Measurements from ENCODE around the gene SENP8.

The SENP8 gene

GRCh38 chr15:72173401-72173800 lies 55.2 kb downstream of the SENP8 start:
- H3K4me3 ChIP-seq (replicated peaks; ENCODE audit: low read depth, low read length): no peak overlapping the region
- no peak for DNase-seq (ENCODE audit: extremely low read depth, low read depth)
- TF ChIP-seq, protein P1, sequence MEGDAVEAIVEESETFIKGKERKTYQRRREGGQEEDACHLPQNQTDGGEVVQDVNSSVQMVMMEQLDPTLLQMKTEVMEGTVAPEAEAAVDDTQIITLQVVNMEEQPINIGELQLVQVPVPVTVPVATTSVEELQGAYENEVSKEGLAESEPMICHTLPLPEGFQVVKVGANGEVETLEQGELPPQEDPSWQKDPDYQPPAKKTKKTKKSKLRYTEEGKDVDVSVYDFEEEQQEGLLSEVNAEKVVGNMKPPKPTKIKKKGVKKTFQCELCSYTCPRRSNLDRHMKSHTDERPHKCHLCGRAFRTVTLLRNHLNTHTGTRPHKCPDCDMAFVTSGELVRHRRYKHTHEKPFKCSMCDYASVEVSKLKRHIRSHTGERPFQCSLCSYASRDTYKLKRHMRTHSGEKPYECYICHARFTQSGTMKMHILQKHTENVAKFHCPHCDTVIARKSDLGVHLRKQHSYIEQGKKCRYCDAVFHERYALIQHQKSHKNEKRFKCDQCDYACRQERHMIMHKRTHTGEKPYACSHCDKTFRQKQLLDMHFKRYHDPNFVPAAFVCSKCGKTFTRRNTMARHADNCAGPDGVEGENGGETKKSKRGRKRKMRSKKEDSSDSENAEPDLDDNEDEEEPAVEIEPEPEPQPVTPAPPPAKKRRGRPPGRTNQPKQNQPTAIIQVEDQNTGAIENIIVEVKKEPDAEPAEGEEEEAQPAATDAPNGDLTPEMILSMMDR (IDR thresholded peaks at IDR 0.05; ENCODE audit: low read depth, low read length, missing control alignments): no peak

DNA sequence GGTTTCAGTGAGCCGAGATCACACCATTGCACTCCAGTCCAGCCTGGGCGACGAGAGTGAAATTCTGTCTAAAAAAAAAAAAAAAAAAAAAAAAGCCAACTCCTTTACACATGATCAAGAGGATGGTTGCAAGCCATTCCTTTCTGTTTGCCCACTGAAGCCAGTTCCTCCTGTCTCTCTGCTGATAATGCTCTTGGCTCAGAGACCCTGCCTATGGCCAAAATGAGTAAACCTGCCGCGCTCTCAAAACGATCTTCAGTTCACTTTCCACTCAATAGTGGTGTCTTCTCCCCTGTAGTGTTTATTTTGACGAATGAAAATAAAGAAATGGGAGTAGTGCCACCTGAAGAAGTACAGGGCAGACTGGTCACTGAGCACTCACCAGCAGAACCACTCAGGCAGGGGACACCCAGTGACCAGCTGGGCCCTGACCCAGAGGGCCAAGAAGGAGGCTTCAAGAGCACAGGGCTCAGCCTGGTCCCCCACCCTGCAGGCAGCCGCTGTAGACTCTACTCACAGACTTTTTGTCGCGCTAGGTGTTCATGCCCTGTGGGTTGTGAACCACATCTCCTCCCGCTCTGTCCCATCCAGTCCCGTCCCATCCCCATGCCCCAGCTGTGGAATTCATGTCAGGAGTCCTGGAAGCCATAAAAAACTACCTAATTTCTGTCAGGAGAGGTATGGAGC lies 55.8 kb downstream of the SENP8 start:
- TF ChIP-seq, protein P1 (IDR thresholded peaks at IDR 0.05; ENCODE audit: low read depth, low read length, missing control alignments): no peak
- H3K4me3 ChIP-seq (replicated peaks; ENCODE audit: low read depth, low read length): no peak overlapping the region

GRCh38 chr15:72174551-72175165 lies 56.5 kb downstream of the SENP8 start:
- TF ChIP-seq, protein P1 (IDR thresholded peaks at IDR 0.05; ENCODE audit: low read depth, low read length, missing control alignments): no peak
- no peak for DNase-seq (ENCODE audit: extremely low read depth, low read depth)
- H3K4me3 ChIP-seq (replicated peaks; ENCODE audit: low read depth, low read length): no peak overlapping the region

More for the DNA sequence above, 55.8 kb downstream of the SENP8 start:
- no peak for DNase-seq (ENCODE audit: extremely low read depth, low read depth)

GRCh38 chr15:72175186-72176044 lies 57.2 kb downstream of the SENP8 start:
- no peak for DNase-seq (ENCODE audit: extremely low read depth, low read depth)
- H3K4me3 ChIP-seq (replicated peaks; ENCODE audit: low read depth, low read length): no peak overlapping the region
- TF ChIP-seq, protein P1 (IDR thresholded peaks at IDR 0.05; ENCODE audit: low read depth, low read length, missing control alignments): no peak

DNA sequence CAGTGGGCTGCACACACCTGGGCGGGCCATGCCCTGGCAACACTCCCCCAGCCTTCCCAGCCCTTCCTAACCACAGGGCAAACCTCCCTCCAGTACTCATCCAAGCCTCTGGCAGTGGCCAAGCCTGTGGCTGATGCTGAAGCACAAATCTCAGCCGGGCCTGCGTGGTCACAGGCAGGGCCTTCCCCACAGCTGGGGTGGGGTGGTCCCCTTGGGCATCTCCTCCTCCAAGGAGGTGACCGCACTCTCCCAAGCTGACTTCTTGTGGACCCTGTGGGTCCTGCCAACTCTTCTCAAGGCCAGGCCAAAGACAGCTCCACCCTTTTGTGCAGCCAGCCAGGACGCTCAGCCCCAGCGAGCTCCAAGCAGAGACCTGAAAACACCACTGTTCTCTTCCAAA lies 58.0 kb downstream of the SENP8 start:
- no peak overlapping the region for H3K4me3 ChIP-seq (replicated peaks; ENCODE audit: low read depth, low read length)
- TF ChIP-seq, protein P1 (IDR thresholded peaks at IDR 0.05; ENCODE audit: low read depth, low read length, missing control alignments): no peak
- no peak for DNase-seq (ENCODE audit: extremely low read depth, low read depth)

- DNase-seq (ENCODE audit: extremely low read depth, low read depth): no peak
- H3K4me3 ChIP-seq (replicated peaks; ENCODE audit: low read depth, low read length): no peak overlapping the region
- TF ChIP-seq, protein P1 (IDR thresholded peaks at IDR 0.05; ENCODE audit: low read depth, low read length, missing control alignments): no peak
These were observed 58.5 kb downstream of the SENP8 start for GRCh38 chr15:72176743-72177142.
